WI38 (cell line): ENCODE data around the gene CH25H.
"Not testable (repeated sequence)": the region's sequence is repeated elsewhere in the genome, so short reads cannot be mapped to it uniquely, and the experiment has no call there.

ENCODE experiments used
- H3K4me3 ChIP-seq: 2 replicates; pipeline ENCODE4 v1.5.1; 2011; ENCODE audit warnings: low read depth, mild to moderate bottlenecking, control low read depth, low read length
- CTCF ChIP-seq: IDR thresholded peaks from 2 replicates; pipeline ENCODE4 v1.5.1; 2012; ENCODE audit warnings: low read depth, mild to moderate bottlenecking, control low read depth, low read length

Gene CH25H

GRCh38 chr10:89248990-89249389 lies 41.9 kb upstream of the CH25H start:
- TF ChIP-seq CTCF = no peak
- H3K4me3 ChIP-seq = no peak overlapping the region

DNA sequence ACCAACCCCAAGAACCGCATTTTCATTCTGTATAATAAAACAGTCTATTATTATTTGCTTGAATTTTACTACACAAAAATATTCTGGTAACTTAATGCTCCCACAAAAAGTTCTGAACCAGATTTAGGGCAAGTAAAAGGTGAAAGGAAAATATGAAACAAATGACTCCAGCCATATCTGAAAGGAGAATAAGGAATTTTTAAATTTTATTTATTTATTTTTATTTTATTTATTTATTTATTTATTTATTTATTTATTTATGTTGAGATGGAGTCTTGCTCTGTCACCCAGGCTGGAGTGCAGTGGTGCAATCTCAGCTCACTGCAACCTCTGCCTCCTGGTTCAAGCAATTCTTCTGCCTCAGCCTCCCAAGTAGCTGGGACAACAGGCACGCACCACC lies 40.5 kb upstream of the CH25H start:
- not testable (repeated sequence) for H3K4me3 ChIP-seq

GRCh38 chr10:89245802-89246201 lies 38.7 kb upstream of the CH25H start:
- no peak overlapping the region for H3K4me3 ChIP-seq
- TF ChIP-seq CTCF = no peak

DNA sequence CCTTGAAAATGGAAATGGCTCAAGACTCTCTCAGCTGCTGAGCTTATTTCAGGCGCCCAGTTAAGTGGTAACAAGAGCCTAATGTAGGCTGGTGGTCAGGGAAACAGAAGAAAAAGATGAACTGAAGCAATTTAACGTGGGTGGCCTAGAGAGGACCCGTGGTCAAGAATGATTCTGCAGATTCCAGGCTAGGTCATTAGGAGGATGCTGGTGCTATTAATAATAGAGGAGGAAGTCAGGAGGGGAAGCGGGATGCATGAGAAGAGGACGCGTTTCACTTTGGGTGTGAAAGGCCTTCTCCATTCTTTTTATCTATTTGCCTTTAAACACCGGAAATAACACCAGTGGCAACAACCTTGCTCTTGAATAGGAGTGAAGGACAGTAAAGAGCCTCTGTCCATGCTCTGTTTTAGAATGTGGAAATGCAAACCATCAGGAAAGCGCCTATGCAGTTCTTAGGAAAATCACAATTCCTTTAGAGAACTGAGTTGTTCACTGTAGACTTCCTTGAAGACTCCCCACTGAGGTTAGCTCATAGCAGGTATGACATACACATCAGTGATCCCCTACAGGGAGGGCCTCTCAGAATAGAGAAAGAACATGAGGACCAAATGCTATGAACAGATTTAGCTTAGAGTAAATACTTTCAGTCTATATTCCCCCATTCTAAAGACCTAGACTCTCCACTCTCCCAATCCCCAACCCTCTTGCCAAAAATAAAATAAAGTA lies 35.9 kb upstream of the CH25H start:
- no peak overlapping the region for H3K4me3 ChIP-seq
- no peak for TF ChIP-seq CTCF

DNA sequence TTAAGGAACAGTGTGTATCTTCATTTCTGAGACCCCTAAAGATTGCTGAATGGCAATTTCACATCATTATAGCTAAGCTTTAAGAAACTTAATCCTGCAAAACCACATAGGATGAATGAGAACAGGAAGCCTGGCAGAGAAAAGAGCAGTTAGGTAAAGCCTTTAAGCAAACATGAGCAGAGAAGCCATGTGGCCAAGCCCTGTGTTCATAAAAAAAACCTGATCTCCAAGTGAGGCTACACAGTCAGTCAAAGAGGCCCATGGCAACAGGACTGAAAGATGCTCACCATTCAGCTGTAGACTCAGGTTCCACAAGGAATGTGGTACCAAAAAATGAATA lies 35.2 kb upstream of the CH25H start:
- TF ChIP-seq CTCF = no peak
- H3K4me3 ChIP-seq = no peak overlapping the region

GRCh38 chr10:89241486-89242344 lies 34.6 kb upstream of the CH25H start:
- TF ChIP-seq CTCF = no peak
- H3K4me3 ChIP-seq = no peak overlapping the region

DNA sequence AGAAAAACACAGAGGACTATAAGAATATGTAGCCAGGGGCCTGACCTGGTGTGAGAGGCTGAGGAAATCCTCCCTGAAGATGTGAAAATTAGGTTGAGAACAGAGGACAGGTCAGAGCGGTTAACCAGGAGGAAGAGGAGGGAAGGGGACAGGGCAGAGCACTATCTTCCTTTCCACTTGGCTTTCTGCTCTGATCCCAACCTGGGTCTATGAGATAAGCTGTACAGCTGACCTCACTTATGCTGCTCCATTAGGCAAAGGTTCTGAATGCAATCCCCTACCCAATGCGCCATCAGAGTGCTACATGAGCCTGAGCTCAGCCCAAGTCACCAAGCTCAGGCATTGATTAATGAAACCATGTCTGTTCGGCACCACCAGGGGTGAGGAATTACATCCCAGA lies 33.9 kb upstream of the CH25H start:
- H3K4me3 ChIP-seq = no peak overlapping the region
- no peak for TF ChIP-seq CTCF
